MCF 10A (cell line): ENCODE data around the gene HSD17B2. TPM values are rescaled to one million over a fixed set of nuclear protein-coding genes. Genes with fewer than 3 reads are reported as not detected.

ENCODE experiments used
- BruUV-seq: library from RNA; stranded (reverse); fragments of 400-500 nt; replicated peaks from 2 replicates; lab custom pipeline; 2021; lab: Mats Ljungman, UMichigan
- CTCF ChIA-PET: fragments of 300-600 bp; sonication (Branson Sonifier 250); formaldehyde crosslinking; extraction: SDS; loops from one replicate; lab custom pipeline; 2021; ENCODE audit warnings: antibody characterized with exemption, inconsistent platforms; lab: Yijun Ruan, JAX
- POLR2A ChIA-PET: fragments of 300-600, 350-650 bp; sonication (Branson Sonifier 250); formaldehyde crosslinking; extraction: SDS; loops from one replicate; lab custom pipeline; 2020; ENCODE audit warnings: antibody characterized with exemption, inconsistent platforms; lab: Yijun Ruan, JAX
- DNase-seq: peaks from one replicate; pipeline ENCODE4 v3.0.0-alpha.2; 2018; ENCODE audit not compliant: unreplicated experiment
- H3K27ac Mint-ChIP-seq: one replicate; pipeline ENCODE4 v1.8.0; 2022; ENCODE audit warnings: mild to moderate bottlenecking, low read depth, mixed read lengths; ENCODE audit not compliant: unreplicated experiment
- H3K27me3 Mint-ChIP-seq: one replicate; pipeline ENCODE4 v1.8.0; 2022; ENCODE audit warnings: mixed read lengths; ENCODE audit not compliant: insufficient read depth, unreplicated experiment
- H3K36me3 Mint-ChIP-seq: one replicate; pipeline ENCODE4 v1.8.0; 2022; ENCODE audit warnings: mild to moderate bottlenecking, moderate library complexity, mixed read lengths; ENCODE audit not compliant: insufficient read depth, unreplicated experiment
- H3K4me1 Mint-ChIP-seq: one replicate; pipeline ENCODE4 v1.8.0; 2022; ENCODE audit warnings: mixed read lengths; ENCODE audit not compliant: insufficient read depth, unreplicated experiment
- H3K4me3 Mint-ChIP-seq: one replicate; pipeline ENCODE4 v1.8.0; 2022; ENCODE audit warnings: mild to moderate bottlenecking, moderate library complexity, mixed read lengths; ENCODE audit not compliant: unreplicated experiment
- H3K9me3 Mint-ChIP-seq: one replicate; pipeline ENCODE4 v1.8.0; 2022; ENCODE audit warnings: mixed read lengths; ENCODE audit not compliant: unreplicated experiment
- intact Hi-C: fragments of 100-400 bp; cut with micrococcal nuclease; formaldehyde crosslinking; loops from 2 replicates; pipeline ENCODE4 v1.14.1; 2022
- total RNA-seq: library from RNA; stranded (reverse); gene quantifications from 2 replicates; pipeline ENCODE4 v1.2.3, GENCODE V29; 2022
- TF ChIP-seq, protein P1 (sequence below): fragments of 200-600 bp; IDR thresholded peaks from one replicate; pipeline ENCODE4 v1.8.0; 2022; ENCODE audit warnings: antibody characterized with exemption, mild to moderate bottlenecking; ENCODE audit not compliant: unreplicated experiment

Gene HSD17B2
- total RNA-seq, 1 experiment from 2014 or later: 0.93 TPM

DNA sequence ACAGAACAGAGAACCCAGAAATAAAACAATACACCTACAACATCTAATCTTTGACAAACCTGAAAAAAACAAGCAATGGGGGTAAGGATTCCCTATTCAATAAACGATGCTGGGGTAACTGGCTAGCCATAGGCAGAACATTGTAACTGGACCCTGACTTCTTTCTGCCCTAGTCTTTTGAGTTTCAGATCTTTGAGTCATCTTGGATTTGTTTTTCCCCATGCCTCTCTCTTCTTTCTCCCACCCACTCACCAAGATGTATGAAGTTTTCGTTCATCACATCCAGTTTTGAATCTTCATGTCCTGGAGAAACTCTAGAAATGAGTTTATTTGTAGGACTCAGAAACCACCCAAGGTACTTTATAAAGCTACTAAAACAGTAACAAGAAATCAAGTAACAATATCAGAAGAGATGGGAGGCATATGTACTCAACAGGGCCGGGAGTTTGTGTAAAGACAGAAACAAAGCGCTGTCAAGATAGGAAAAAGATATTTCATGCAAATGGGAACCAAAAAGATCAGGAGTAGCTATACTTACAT, 39.0 kb downstream of the HSD17B2 start:
- Mint-ChIP-seq H3K27ac (no peak overlapping the region), H3K4me3 (no peak overlapping the region), H3K27me3 (no peaks in the 10 kb centered on the region), H3K4me1 (peaks cover 27% of the 10 kb centered on the region), H3K36me3 (peaks cover 6% of the 10 kb centered on the region), H3K9me3 (peaks cover 27% of the 10 kb centered on the region)
- ChIA-PET POLR2A (interaction anchor here (0.6 to 1.2 kb wide), 4 partner anchors 78 to 150 kb away, joined by 3 to 4 read pairs (median 3); no protein-coding TSS in a partner anchor), CTCF (interaction anchor here (0.6 kb wide), 2 partner anchors 31 to 139 kb away, joined by 3 to 4 read pairs; no protein-coding TSS in a partner anchor)
- BruUV-seq: no TSS peak
- TF ChIP-seq, protein P1, sequence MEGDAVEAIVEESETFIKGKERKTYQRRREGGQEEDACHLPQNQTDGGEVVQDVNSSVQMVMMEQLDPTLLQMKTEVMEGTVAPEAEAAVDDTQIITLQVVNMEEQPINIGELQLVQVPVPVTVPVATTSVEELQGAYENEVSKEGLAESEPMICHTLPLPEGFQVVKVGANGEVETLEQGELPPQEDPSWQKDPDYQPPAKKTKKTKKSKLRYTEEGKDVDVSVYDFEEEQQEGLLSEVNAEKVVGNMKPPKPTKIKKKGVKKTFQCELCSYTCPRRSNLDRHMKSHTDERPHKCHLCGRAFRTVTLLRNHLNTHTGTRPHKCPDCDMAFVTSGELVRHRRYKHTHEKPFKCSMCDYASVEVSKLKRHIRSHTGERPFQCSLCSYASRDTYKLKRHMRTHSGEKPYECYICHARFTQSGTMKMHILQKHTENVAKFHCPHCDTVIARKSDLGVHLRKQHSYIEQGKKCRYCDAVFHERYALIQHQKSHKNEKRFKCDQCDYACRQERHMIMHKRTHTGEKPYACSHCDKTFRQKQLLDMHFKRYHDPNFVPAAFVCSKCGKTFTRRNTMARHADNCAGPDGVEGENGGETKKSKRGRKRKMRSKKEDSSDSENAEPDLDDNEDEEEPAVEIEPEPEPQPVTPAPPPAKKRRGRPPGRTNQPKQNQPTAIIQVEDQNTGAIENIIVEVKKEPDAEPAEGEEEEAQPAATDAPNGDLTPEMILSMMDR: no peak
- no peak for DNase-seq
- intact Hi-C loops: no loop called here

DNA sequence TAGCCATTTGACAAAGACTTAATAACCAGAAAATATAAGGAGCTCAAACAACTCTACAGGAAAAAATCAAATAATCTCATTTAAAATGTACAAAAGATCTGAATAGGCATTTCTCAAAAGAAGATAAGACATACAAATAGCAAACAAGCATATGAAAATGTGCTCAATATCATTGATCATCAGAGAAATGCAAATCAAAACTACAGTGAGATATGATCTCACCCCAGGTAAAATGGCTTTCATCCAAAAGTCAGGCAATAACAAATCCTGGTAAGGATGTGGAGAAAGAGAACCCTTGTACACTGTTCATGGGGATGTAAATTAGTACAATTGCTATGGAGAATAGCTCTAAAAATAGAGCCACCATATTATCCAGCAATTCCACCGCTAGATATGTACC, 43.1 kb downstream of the HSD17B2 start:
- no peak overlapping the region for H3K27ac Mint-ChIP-seq
- peaks cover 6% of the 10 kb centered on the region for H3K36me3 Mint-ChIP-seq
- BruUV-seq: no TSS peak
- peaks cover 25% of the 10 kb centered on the region for H3K9me3 Mint-ChIP-seq
- H3K4me1 Mint-ChIP-seq: peaks cover 4% of the 10 kb centered on the region
- CTCF ChIA-PET: no interaction called here
- no peak for DNase-seq
- intact Hi-C loops: no loop called here
- no peaks in the 10 kb centered on the region for H3K27me3 Mint-ChIP-seq
- POLR2A ChIA-PET: no interaction called here
- TF ChIP-seq, protein P1: no peak
- no peak overlapping the region for H3K4me3 Mint-ChIP-seq

DNA sequence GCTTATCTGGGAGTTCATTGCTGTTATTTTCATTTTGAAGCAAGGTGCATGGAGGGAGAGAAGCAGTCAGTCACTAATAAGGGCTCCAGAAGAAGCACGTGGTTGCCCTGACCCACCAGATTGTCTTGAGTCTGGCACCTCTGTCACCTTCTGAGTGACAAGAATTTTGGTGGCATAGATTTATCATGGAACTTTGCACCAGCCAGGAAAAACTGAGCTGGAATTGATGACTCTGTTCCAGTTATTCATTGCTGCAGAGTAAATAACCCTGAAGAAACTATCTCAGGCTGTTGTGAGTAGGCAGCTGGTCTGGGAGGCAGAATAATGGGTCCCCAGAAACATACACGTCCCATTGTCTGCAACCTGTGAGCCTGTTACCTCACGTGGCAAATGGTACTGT, 44.8 kb downstream of the HSD17B2 start:
- CTCF ChIA-PET: no interaction called here
- intact Hi-C loops: no loop called here
- Mint-ChIP-seq H3K27me3 (no peaks in the 10 kb centered on the region), H3K4me1 (peaks cover 4% of the 10 kb centered on the region), H3K9me3 (peaks cover 25% of the 10 kb centered on the region), H3K36me3 (no peaks in the 10 kb centered on the region), H3K4me3 (no peak overlapping the region), H3K27ac (no peak overlapping the region)
- DNase-seq: no peak
- POLR2A ChIA-PET: no interaction called here
- no TSS peak for BruUV-seq
- TF ChIP-seq, protein P1: no peak

DNA sequence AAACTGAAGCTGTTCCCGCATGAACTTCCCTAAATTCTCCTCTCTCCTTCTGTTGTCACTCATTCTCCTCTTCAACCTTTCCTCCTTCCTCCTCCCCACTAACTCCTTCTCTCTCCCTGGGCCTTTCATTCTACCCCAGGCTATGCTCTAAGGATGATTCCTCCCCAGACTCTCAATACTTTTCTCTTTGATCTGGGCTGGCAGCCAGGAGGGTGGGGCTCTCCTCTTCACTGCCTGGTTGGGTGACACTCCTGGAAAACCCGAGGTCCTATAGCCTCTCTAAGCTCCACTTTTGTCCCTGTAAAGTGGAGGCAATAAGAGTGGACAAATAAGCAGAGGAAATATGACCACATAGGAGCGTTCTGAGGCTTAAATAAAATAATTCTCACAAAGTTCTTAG, 46.2 kb downstream of the HSD17B2 start:
- intact Hi-C loops: no loop called here
- H3K4me1 Mint-ChIP-seq: peaks cover 4% of the 10 kb centered on the region
- no TSS peak for BruUV-seq

More for the DNA sequence above, 46.2 kb downstream of the HSD17B2 start:
- Mint-ChIP-seq H3K27ac (no peak overlapping the region), H3K9me3 (peaks cover 25% of the 10 kb centered on the region), H3K36me3 (no peaks in the 10 kb centered on the region), H3K27me3 (no peaks in the 10 kb centered on the region), H3K4me3 (no peak overlapping the region)
- ChIA-PET POLR2A (interaction anchor here (1.6 kb wide), 1 partner anchor 14 kb away, joined by 4 read pairs; no protein-coding TSS in a partner anchor), CTCF (interaction anchor here (0.8 to 1.4 kb wide), 2 partner anchors 10 to 149 kb away, joined by 3 read pairs; no protein-coding TSS in a partner anchor)
- no peak for DNase-seq
- TF ChIP-seq, protein P1: no peak
